DOHH2 (cell line): ENCODE data around the gene CRIP3.
"Not testable (repeated sequence)": the region's sequence is repeated elsewhere in the genome, so short reads cannot be mapped to it uniquely, and the experiment has no call there.

Source experiments
- H3F3A ChIP-seq: fragments of 200-600 bp; sonication (generic), shearing (Covaris generic); 2 replicates; pipeline ENCODE4 v1.6.0; 2016; ENCODE audit warnings: antibody characterized with exemption, mild to moderate bottlenecking; ENCODE audit not compliant: control insufficient read depth, insufficient read depth
- H3K27ac ChIP-seq: fragments of 200-600 bp; sonication (generic); 2 replicates; pipeline ENCODE4 v1.5.1; 2014; ENCODE audit warnings: low read depth, mild to moderate bottlenecking, low read length, moderate library complexity
- H3K27me3 ChIP-seq: fragments of 200-600 bp; sonication (generic); 2 replicates; pipeline ENCODE4 v1.6.1; 2014; ENCODE audit warnings: mild to moderate bottlenecking, low read length, mixed read lengths; ENCODE audit not compliant: control insufficient read depth
- H3K36me3 ChIP-seq: fragments of 200-600 bp; sonication (generic); 2 replicates; pipeline ENCODE4 v1.6.1; 2014; ENCODE audit warnings: mild to moderate bottlenecking, low read length, moderate library complexity, mixed read lengths; ENCODE audit not compliant: control insufficient read depth
- H3K4me1 ChIP-seq: fragments of 200-600 bp; sonication (generic); 2 replicates; pipeline ENCODE4 v1.6.1; 2014; ENCODE audit warnings: mild to moderate bottlenecking, low read length, mixed read lengths; ENCODE audit not compliant: control insufficient read depth
- H3K4me2 ChIP-seq: fragments of 200-600 bp; sonication (generic); 2 replicates; pipeline ENCODE4 v1.6.0; 2014; ENCODE audit warnings: mild to moderate bottlenecking, low read length, moderate library complexity
- H3K4me3 ChIP-seq: fragments of 200-600 bp; sonication (generic); 2 replicates; pipeline ENCODE4 v1.5.1; 2014; ENCODE audit warnings: mild to moderate bottlenecking, low read length, mixed read lengths
- H3K79me2 ChIP-seq: fragments of 200-600 bp; sonication (generic); 2 replicates; pipeline ENCODE4 v1.6.1; 2014; ENCODE audit warnings: mild to moderate bottlenecking, low read length, mixed read lengths; ENCODE audit not compliant: control insufficient read depth
- H3K9me2 ChIP-seq: fragments of 200-600 bp; sonication (generic); replicated peaks from 2 replicates; pipeline ENCODE4 v1.6.1; 2014; ENCODE audit warnings: mild to moderate bottlenecking, low read length, mixed read lengths; ENCODE audit not compliant: control insufficient read depth
- H3K9me3 ChIP-seq: fragments of 200-600 bp; sonication (generic); 2 replicates; pipeline ENCODE4 v1.6.1; 2014; ENCODE audit warnings: antibody characterized with exemption, low read length, mixed read lengths; ENCODE audit not compliant: control insufficient read depth, insufficient read depth
- H4K20me1 ChIP-seq: fragments of 200-600 bp; sonication (generic); 2 replicates; pipeline ENCODE4 v1.6.0; 2014; ENCODE audit warnings: low read depth, mild to moderate bottlenecking, antibody characterized with exemption, low read length, moderate library complexity; ENCODE audit not compliant: control insufficient read depth, insufficient read depth
- CTCF ChIP-seq: fragments of 200-600 bp; sonication (generic); IDR thresholded peaks from one replicate; pipeline ENCODE4 v1.5.1; 2014; ENCODE audit warnings: antibody characterized with exemption, mild to moderate bottlenecking, low read depth, low read length; ENCODE audit not compliant: poor library complexity, severe bottlenecking
- EZH2phosphoT487 ChIP-seq: fragments of 200-600 bp; sonication (generic); IDR thresholded peaks from 2 replicates; pipeline ENCODE4 v1.6.1; 2017; ENCODE audit warnings: borderline replicate concordance, mild to moderate bottlenecking, antibody characterized with exemption, low read length, moderate library complexity, mixed read lengths

The CRIP3 gene, protein sequence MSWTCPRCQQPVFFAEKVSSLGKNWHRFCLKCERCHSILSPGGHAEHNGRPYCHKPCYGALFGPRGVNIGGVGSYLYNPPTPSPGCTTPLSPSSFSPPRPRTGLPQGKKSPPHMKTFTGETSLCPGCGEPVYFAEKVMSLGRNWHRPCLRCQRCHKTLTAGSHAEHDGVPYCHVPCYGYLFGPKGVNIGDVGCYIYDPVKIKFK

DNA sequence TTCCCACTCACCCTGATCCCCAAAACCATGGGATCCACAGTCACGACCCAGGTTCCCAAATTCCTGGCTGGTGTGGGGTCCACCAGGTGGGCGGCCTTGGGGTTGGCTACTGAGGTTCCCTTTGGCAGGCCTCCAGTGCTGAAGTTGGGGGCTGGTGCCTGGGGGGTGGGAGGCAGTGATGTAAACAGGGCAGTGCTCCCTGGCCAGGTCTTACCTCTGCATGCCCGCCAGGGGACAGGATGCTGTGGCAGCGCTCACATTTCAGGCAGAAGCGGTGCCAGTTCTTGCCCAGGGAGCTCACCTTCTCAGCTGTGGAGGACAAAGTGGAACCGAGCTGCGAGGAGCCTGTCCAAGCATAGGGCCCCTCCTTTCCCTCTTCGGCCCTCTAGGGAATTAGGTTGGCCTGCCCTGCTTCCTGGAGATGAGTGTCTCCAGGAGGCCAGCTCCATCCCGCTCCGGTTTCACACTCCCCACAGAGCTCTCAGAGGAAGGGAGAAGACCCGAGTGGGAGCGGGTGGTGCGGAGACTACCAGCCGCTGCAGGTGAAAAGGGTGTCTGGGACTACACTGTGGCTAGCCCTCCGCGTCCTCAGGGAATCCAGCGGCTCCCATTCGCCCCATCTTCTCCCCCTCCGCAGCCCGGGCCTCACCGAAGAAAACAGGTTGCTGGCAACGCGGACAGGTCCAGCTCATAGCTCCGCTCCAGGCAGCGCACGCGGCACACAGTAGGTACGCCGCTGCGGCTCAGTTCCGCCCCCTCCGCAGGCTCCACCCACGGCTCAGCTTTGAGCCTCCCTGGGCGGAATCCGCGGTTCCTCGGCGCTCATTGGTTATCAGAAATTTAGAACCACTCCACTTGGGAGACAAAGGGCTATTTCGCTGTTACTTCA lies at the start of gene CRIP3:
TSS of gene CRIP3 (minus strand) at position 726 of the 889 bp plus-strand sequence. CDS start at position 692, 34 bp downstream.
- H3K27me3 ChIP-seq, result no peaks in the 10 kb centered on the region
- peaks cover 16% of the 10 kb centered on the region for H3F3A ChIP-seq
- H3K4me2 ChIP-seq, result peak within 1 kb of the TSS; percentile 94
- peaks cover 2% of the 10 kb centered on the region; the same call in 1 of the 2 replicates for H3K36me3 ChIP-seq
- no peaks in the 10 kb centered on the region for H3K9me2 ChIP-seq
- no peak for TF ChIP-seq EZH2phosphoT487
- peak; percentile 65 for TF ChIP-seq CTCF
- H3K9me3 ChIP-seq, result no peaks in the 10 kb centered on the region
- H4K20me1 ChIP-seq, result no peaks in the 10 kb centered on the region
- H3K79me2 ChIP-seq, result peaks cover 3% of the 10 kb centered on the region; the same call in 1 of the 2 replicates
- H3K4me1 ChIP-seq, result peaks cover 58% of the 10 kb centered on the region
- peak within 1 kb of the TSS; percentile 74 for H3K4me3 ChIP-seq
- peak within 1 kb of the TSS; percentile 37 for H3K27ac ChIP-seq

DNA sequence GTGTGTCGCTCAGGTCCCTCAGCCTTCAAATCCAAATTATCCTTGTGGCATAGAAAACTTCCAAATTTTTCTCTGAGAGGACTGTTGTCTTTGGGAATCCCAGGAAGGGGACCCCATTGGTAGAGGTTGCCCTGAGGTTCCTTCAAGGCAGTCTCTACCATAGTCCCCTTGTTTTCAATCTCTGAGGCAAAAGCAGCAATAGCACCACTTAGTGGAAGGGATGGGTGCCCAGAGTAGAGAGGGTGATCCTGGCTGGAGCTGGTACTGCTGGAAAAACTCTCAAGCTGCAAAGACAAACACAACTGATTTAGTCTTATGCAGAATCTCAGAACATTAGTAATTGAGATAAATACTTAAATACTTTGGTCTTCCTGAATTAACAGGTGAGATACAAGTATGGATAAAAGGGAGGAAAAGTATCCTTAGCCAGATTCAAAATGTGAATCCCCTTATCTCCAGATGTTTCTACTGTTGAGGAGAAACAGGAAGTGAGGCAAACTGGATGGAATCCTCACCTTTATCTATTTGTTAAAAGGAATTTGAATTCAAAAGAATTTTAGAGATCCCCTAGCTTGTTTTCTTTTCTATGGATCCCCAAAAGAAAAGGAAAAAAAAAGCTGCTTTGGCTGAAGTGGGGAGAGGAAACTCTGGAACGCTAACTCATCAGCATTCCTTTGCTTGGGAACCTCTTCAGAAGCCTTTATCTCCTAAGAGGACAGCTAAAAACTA lies 47.4 kb upstream of the CRIP3 start:
- peaks cover 95% of the 10 kb centered on the region for H3K79me2 ChIP-seq
- H3K27ac ChIP-seq, result no peak overlapping the region
- peak; percentile 27 for TF ChIP-seq CTCF
- no peak for TF ChIP-seq EZH2phosphoT487
- no peaks in the 10 kb centered on the region for H3K9me2 ChIP-seq
- no peak overlapping the region for H3K4me3 ChIP-seq
- H3K36me3 ChIP-seq, result peaks cover 97% of the 10 kb centered on the region
- H3K4me2 ChIP-seq, result no peak overlapping the region
- peaks cover 8% of the 10 kb centered on the region; the same call in 1 of the 2 replicates for H3F3A ChIP-seq
- no peaks in the 10 kb centered on the region for H3K27me3 ChIP-seq
- peaks cover 30% of the 10 kb centered on the region; the same call in 1 of the 2 replicates for H4K20me1 ChIP-seq
- H3K9me3 ChIP-seq, result no peaks in the 10 kb centered on the region
- peaks cover 19% of the 10 kb centered on the region for H3K4me1 ChIP-seq

GRCh38 chr6:43351951-43352350 lies 43.3 kb upstream of the CRIP3 start:
- not testable (repeated sequence) for H3K27me3 ChIP-seq, H3K9me3 ChIP-seq, H3K27ac ChIP-seq, H3K4me1 ChIP-seq, H3K4me2 ChIP-seq, H3K9me2 ChIP-seq, H3K4me3 ChIP-seq
- Histone ChIP-seq H3K79me2 (peaks cover 91% of the 10 kb centered on the region), H3F3A (0 out of 2 replicates have a peak, but pooled peaks cover 19% of the 10 kb centered on the region), H4K20me1 (peaks cover 11% of the 10 kb centered on the region; the same call in 1 of the 2 replicates), H3K36me3 (peaks cover 97% of the 10 kb centered on the region)
